ENCODE results near the gene USP44.
"Not testable (repeated sequence)": the region's sequence is repeated elsewhere in the genome, so short reads cannot be mapped to it uniquely, and the experiment has no call there.

USP44 gene

GRCh38 chr12:95551305-95551704 is at the start of gene USP44:
TSS of gene USP44 (minus strand) at chr12:95551476. CDS start at chr12:95534256, 17,220 bp downstream.
- no peak for DNase-seq

DNA sequence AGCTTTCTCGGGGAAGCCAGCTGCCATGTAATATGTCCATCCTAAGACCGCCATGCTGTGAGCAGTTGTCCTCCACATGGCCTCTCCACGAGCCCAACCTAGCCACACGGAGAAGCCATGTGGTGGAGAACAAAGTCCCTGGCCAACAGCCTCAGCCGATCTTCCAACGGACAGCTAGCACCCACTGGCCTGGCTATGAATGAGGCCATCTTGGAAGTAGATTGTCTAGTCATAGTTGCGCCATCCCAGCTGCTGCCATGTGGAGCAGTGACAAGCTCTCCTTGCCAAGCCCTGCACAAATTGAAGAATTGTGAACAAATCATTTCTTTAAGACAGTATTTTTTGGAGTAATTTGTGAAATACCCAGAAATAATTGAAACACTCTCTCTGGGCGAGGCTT is 49.3 kb upstream of the USP44 start:
- no peak for DNase-seq

- no peak for DNase-seq
Observed at GRCh38 chr12:95599880-95600279, 48.6 kb upstream of the USP44 start.

DNA sequence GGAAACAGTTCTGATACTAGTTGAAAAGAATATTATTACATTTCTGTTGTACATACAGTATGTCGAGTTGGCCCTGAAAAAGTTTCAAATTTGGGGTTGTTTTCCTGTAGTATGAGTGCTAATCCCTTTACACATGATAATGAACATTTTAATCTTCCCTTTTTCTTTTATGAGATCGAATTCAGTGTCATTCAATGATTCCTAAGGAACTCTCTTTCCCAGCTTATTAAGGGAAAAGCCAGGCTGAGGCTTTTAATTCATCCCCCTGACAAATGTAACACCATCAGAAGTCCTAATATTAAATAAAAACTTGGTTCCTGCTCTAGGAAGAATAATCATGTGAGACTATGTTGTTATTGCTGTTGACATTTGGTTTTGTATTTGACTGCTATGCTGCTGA is 42.9 kb upstream of the USP44 start:
- no peak for DNase-seq

DNA sequence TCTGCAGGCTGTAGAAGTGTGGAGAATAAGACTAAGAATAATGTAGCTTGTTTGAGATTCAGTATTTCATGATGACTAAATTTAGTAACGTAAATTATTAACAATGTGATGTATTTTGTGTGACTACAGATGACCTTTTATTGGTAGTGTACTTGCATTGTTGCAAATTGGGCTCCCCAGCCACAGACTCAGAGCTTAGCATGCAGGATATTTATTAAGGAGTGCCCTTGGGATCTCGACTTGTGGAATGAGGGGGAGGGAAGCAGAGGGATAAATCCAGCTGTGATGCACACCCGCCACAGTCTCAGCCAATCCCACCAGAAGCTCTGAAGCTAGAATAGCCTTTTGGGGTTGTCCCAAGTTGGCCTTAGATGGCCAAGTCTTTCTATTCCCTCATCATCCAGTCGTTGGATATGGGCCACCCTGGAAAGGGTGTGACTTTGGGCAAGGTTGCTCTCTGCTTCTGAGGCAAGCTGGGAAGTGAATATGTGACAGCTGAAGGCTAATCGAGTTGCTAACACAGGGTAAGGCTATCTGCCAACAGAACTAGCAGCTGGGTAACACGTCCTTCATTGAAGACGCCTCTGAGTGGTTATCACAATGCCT is 42.1 kb upstream of the USP44 start:
- DNase-seq = no peak

- no peak for DNase-seq
Observed at GRCh38 chr12:95591731-95592130, 40.5 kb upstream of the USP44 start.

DNA sequence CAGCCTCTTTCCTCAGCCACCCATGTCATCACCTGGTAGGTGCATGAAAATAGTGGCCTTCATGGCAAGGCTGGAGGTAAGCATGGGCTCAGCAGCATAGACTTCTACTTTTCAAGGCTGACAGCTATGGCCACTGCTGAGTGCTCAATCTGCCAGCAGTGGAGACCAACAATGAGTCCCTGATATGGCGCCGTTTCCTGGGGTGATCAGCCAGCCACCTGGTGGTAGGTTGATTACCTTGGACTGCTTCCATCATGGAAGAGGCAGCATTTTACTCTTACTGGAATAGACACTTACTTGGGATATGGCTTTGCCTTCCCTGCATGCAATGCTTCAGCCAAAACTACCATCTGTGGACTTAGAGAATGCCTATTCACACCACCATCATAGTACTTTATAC is 39.5 kb upstream of the USP44 start:
- no peak for DNase-seq

- no peak for DNase-seq
Observed at GRCh38 chr12:95583933-95584332, 32.7 kb upstream of the USP44 start.

DNA sequence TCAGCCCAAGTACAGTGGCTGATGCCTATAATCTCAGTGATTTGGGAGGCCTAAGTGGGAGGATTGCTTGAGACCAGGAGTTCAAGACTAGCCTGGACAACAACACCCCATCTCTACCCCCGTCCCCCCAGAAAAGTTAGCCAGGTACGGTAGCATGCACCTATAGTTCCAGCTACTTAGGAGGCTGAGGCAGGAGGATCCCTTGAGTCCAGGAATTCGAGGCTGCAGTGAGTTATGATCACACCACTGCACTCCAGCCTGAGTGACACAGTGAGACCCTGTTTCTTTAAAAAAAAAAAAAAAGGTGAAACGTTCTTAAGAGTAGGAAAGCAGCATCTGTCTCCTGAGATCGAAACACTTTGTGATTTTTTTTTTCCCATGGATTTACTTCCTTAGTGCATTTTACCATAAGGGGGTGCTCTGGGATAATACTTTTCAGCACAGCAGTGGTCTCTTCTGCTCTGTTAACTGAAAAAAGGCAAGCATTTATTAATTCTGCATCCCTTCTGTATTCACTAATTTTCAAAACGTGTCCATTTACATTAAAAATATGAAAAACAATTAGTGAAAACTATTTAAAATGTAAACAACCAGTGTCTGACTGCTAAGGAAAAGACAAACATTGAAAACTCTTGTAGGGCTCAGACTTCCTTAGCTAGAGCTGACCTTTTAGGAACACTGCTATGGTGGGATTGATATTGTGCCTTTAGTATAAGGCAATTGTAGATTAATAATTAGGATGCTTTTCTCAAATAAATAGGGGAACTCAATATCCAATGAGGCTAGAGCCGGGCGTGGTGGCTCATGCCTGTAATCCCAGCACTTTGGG is 31.2 kb upstream of the USP44 start:
- no peak for DNase-seq

DNA sequence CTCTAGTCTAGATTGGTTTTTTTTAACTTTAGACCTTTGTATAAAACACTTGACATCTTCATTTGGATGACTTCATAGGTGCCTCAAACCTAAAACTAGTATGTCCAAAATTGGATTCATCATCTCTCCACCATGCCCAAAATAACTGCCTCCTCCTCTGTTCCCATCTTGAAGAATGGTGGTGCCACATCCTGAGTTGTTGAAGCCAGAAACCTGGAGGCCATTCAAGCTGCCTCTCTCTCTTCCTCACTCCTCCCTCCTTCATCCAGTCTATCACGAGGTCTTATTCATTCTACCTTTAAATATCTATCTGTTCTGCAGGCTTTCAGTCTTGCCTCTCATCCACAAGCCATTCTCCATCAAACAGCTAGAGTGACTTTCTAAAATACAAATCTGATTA is 26.5 kb upstream of the USP44 start:
- DNase-seq = no peak

GRCh38 chr12:95574799-95575452 is 23.6 kb upstream of the USP44 start:
- DNase-seq = no peak

DNA sequence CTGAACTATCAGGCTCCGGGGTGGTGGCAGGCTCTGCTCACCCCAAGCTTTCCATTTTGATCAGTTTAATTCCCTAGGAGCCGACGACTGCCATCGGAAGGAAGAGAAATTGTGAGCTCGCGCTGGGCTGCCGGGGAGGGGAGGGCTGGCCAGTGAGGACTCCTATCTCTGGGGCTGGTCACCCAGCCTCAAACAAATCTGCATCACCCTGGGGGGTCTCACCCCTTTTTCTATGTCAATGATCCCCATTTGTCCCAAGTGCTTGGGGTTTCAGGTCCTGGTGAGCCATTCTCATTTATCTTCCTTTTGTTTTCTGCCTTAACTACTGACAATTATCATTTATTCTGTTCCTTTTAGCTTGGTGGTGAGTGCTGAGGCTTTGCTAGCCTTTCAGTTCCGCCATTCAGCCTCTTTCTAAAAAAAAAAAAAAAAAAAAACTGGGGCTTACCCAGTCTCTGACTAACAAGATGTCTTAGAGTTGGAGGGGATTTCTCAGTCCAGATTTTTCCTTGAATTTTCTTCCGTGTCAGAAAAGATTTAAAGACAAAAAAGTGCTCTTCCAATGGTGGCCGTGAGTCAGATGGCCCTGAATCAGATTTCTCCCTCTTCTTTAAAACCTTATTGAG is 22.8 kb upstream of the USP44 start:
- DNase-seq = no peak

DNA sequence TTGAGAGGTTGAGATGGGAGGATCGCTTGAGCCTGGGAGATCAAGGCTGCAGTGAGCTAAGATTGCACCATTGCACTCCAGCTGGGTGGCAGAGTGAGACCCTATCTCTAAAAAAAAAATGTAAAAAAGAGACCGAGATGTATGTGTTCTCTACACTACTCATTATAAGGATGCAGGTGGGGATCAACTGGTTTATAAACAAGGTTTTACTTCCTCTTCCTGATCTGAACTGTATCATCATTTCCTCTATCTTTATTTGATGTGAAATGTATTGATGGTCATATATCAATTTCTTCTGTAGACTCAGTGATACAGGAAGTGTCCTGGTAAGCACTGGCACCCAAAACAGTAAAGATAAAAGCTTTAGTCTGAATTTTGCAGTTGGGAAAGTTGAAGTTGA is 20.1 kb upstream of the USP44 start:
- DNase-seq = no peak

DNA sequence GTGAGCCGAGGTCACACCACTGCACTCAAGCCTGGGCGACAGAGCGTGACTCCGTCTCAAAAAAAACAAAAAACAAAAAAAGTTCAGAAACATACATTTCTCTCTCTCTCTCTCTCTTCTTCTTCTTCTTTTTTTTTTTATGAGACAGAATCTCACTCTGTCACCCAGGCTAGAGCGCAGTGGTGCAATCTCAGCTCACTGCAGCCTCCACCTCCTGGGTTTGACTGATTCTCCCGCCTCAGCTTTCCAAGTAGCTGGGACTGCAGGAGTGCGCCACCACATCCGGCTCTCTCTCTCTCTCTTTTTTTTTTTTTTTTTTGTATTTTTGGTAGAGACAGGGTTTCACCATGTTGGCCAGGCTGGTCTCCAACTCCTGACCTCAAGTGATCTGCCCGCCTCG is 16.8 kb upstream of the USP44 start:
- DNase-seq = not testable (repeated sequence)

DNA sequence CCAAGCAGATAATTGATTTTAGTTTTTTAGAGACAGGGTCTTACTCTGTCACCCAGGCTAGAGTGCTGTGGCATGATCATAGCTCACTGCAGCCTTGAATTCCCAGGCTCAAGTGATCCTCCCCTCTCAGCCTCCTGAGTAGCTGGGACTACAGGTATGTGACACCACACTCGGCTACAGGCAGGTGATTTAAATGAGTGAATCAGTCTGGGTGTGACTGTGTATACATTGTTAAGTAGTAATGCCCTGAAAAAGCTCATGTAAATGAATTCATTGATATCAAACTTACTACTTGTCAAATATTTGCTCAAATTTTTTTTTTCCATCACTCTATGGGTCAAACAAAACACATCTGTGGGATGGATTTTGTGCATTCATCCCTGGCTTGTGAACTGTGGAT is 6.3 kb upstream of the USP44 start:
- DNase-seq = no peak

- no peak for DNase-seq
Observed at GRCh38 chr12:95554532-95555071, 3.3 kb upstream of the USP44 start.

DNA sequence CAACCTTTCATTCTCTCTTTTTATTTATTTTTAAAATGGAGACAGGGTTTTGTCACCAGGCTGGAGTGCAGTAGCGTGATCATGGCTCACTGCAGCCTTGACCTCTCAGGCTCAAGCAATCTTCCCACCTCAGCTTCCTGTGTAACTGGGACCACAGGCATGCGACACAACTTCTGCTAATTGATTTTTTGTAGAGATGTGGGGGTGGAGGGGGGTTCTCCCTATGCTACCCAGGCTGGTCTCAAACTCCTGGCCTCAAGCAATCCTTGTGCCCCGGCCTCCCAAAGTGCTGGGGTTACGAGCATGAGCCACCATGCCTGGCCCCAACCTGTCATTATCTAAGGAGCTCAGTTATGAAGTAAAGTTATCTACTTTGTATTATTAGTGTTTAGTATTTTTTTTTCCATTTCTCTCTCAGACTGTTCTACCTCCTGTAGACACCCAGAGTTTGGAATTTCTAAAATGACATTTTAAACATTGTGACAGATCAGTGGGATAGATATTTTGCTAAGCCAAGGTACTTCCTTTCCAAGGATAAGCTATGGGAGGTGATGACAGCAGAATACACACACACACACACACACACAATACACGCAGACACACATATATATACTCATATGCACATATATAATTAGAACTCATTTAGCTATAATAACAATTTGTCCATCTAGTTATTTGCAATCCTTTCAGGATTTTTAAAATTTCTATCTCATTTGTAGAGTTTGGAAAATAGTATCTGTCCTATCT is 2.1 kb upstream of the USP44 start:
- DNase-seq = no peak

GRCh38 chr12:95551913-95552516 is 739 bp upstream of the USP44 start:
- no peak for DNase-seq

GRCh38 chr12:95549392-95550084 is 1.7 kb downstream of the USP44 start:
- no peak for DNase-seq

DNA sequence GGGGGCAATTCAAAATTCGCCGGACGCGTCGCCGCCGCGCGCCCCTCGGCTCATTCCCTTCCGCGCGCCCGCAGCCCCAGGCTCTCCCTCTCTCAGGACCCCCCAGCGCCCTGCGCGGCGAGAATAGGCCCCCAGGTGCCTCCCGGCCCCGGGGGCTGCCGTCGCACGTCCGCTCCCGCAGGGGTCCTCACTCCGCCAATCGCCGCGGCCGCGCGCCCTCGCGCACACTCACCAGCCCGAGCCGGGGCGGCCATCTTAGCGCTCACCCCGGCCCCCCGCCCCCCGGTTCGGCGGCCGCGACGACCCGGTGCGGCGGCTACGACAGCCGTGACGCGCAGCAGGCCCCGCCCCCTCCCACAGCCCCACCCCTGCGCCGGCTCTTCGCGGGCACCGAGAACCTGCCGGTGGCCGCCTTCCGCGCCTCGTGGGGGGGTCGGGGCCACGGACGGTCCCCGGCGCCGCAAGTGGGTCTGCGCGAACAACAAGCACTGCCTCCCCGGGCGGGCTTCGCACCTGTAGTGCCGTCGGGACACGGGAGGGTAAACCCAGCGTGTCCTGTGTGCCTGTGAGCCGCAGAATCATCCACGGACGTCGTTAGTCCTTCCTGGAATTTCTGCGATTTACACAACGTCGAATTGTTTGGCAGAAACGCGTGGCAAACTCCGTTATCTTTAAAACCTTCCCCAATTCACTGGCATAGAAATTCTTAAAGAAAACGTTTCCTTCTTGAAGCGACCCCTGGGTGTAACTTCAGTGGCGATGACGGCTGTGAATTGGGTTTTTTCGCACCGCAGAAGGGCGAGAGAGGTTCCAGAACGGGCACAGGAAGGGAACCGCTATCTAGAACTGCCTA is 2.5 kb downstream of the USP44 start:
- no peak for DNase-seq

Measured in NCI-H1436 treated with DMSO at 0.1 percent for 48 hours (cell line).